ENCODE data around the gene NEK11.

DNA sequence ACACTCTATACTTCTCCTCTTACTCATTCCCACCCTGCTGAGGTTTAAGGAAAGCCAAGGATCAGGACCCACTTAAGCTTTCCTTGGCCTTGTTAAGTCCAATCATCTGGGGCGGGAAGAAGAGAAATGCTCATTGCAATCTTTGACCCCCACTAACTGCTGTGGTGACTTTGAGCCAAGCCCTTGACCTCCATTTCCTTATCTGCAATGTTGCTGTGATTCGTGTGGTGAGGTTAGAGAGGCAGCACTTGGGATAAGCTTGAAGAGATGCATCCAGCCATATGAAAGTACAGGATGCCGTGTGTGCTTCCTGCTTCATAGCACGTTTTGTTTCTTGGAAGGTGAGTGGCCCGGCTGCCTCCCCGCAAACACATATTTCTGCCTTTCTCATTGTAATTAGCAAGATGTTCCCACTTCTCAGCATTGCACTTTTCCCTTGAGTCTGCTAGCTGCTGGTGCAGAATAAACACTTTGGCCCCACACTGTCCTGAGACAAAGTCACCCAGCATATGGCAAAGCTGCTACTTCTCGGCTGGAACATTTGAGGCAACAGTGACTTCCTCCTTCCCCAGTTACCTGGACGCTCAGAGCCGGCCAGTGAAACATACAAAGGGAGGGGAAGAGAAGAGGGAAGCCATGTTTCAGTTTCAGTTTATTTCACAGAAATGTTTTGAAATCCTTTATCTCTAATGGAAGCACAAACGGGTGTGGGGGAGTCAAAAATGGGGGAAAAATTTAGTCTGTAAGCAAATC lies 344.4 kb downstream of the NEK11 start:
- TF ChIP-seq, protein P1, sequence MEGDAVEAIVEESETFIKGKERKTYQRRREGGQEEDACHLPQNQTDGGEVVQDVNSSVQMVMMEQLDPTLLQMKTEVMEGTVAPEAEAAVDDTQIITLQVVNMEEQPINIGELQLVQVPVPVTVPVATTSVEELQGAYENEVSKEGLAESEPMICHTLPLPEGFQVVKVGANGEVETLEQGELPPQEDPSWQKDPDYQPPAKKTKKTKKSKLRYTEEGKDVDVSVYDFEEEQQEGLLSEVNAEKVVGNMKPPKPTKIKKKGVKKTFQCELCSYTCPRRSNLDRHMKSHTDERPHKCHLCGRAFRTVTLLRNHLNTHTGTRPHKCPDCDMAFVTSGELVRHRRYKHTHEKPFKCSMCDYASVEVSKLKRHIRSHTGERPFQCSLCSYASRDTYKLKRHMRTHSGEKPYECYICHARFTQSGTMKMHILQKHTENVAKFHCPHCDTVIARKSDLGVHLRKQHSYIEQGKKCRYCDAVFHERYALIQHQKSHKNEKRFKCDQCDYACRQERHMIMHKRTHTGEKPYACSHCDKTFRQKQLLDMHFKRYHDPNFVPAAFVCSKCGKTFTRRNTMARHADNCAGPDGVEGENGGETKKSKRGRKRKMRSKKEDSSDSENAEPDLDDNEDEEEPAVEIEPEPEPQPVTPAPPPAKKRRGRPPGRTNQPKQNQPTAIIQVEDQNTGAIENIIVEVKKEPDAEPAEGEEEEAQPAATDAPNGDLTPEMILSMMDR (IDR thresholded peaks at IDR 0.05; ENCODE audit: borderline replicate concordance, extremely low read depth, low read length, poor library complexity, severe bottlenecking): no peak
- no peak for TF ChIP-seq EZH2 (IDR thresholded peaks at IDR 0.05; ENCODE audit: borderline replicate concordance, low read depth, low read length, severe bottlenecking)

Data from DND-41 (cell line).